Measurements from ENCODE around the gene INSL6. TPM values are rescaled to one million over a fixed set of nuclear protein-coding genes. Genes with fewer than 3 reads are reported as not detected.

INSL6 gene
- total and polyA plus RNA-seq, 11 donors: not detected

DNA sequence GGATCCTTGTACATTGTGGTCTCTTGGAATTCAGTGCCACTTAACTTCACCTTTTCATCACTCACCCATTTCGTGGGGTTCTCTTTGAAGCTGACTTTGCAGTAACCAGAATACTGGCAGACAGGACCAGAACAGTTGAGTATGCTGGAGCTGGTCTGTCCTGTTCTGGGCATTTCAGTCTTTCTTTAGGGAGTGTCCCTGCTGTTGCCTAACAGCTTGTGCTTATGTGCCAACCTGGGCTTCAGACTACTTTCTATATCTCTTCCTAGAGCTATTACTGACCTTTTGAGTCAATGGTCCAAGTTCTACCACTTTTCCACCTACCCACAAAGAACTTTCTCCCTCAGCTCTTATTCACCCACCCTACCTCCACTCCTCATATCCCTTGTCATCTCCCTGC, 10.0 kb upstream of the INSL6 start:
- no peak for TF ChIP-seq POLR2A (IDR thresholded peaks at IDR 0.05)
- no peak for TF ChIP-seq CTCF (IDR thresholded peaks at IDR 0.05)
- 60 to 69% (median 66%) methylated on average over 1 of the region's 1 CpG for WGBS, 4 donors
- no peak overlapping the region for H3K27ac ChIP-seq
- H3K36me3 ChIP-seq: no peaks in the 10 kb centered on the region
- intact Hi-C loops (cut with DNase I): loop anchor here in 1 of 10 donors (5.0 kb wide), 1 partner anchor 402 kb away; no protein-coding TSS in a partner anchor
- H3K4me3 ChIP-seq: no peak overlapping the region
- ATAC-seq (no peak), DNase-seq (no peak)
- H3K9me3 ChIP-seq: peaks cover 0 to 15% (median 0%) of the 10 kb centered on the region in 12 donors
- no peaks in the 10 kb centered on the region for H3K27me3 ChIP-seq
- no peaks in the 10 kb centered on the region for H3K4me1 ChIP-seq

DNA sequence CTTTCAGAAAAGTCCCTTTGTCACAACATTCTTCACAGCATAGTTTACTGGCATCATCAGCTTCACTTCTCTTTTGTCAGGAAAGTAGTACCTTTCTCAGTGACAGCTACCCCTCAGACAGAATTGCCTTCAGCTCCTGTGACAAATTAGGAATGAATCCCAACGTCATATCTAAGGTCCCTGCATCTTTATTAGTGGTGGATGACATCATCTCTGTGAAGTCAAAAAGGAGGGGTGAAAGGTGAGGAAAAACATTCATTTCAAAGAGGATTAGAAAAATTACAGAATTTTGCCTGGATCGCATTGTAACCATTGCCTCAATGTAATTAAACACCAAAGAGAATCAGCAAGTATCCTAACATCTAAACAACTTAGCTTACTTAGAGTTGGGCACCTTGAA, 7.9 kb upstream of the INSL6 start:
- no peak for DNase-seq
- ATAC-seq: no peak
- H3K27me3 ChIP-seq: peaks cover 0 to 8% (median 0%) of the 10 kb centered on the region in 9 donors
- H3K27ac ChIP-seq: no peak overlapping the region
- H3K9me3 ChIP-seq: peaks cover 0 to 13% (median 0%) of the 10 kb centered on the region in 12 donors
- no peak overlapping the region for H3K4me3 ChIP-seq
- H3K36me3 ChIP-seq: no peaks in the 10 kb centered on the region
- no peaks in the 10 kb centered on the region for H3K4me1 ChIP-seq
- intact Hi-C loops (cut with DNase I): loop anchor here in 1 of 10 donors (5.0 kb wide), 1 partner anchor 234 kb away; no protein-coding TSS in a partner anchor
- TF ChIP-seq CTCF (IDR thresholded peaks at IDR 0.05) (no peak), POLR2A (IDR thresholded peaks at IDR 0.05) (no peak)
- 47 to 57% (median 54%) methylated on average over 2 of the region's 2 CpGs for WGBS, 4 donors

GRCh38 chr9:5191985-5192384, 6.5 kb upstream of the INSL6 start:
- TF ChIP-seq CTCF (IDR thresholded peaks at IDR 0.05): no peak
- TF ChIP-seq POLR2A (IDR thresholded peaks at IDR 0.05): no peak
- no peaks in the 10 kb centered on the region for H3K4me1 ChIP-seq
- WGBS, 4 donors: 60 to 68% (median 66%) methylated on average over 3 of the region's 3 CpGs
- no peak overlapping the region for H3K4me3 ChIP-seq
- no peak for DNase-seq
- peaks cover 0 to 8% (median 0%) of the 10 kb centered on the region in 9 donors for H3K27me3 ChIP-seq
- no peak for ATAC-seq
- no peak overlapping the region for H3K27ac ChIP-seq
- H3K9me3 ChIP-seq: no peaks in the 10 kb centered on the region
- H3K36me3 ChIP-seq: no peaks in the 10 kb centered on the region
- intact Hi-C loops (cut with DNase I): loop anchor here in 1 of 10 donors (5.0 kb wide), 1 partner anchor 235 kb away; no protein-coding TSS in a partner anchor

DNA sequence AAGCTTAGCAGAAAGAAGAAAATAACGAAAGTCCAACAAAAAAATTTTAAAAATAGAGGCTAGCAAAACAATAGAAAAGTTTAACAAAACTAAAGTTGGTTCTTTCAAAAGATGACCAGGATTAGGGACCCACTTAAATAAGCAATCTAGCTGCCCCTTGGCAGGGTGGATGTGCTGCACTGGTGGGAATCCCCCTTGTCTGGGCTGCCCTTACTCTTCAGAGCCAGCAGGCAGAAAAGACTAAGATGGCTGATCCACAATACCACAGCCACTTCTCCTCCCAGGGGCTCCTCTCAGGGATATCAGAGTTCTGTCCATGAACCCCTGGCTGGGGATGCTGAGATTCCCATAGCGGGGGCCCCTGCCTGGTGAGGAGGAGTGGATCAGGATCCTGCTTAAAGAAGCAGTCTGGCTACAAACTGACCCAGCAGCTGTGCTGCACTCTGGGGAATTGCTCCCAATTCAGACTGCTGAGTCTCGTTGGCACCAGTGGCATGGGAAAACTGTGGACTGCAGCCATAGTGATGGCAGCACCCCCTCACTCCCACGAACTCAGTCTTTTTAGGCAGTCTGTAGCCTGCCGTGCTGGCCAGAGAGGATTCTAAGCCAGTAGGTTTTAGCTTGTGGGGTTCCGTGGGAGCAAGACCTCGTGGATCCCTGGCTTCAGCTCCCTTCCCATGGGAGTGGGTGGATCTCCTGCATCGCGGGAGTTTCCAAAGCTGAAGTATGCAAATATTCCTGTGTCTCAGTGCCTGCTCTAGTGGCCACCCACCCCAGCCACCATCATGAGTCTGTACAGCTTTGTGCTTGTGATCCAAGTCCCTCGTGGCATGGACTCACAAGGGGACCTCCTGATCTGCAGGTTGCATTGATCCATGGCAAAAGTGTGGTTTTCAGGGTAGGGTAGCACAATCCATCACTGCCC, 2.9 kb upstream of the INSL6 start:
- ATAC-seq (no peak), DNase-seq (no peak)
- Histone ChIP-seq H3K27me3 (peaks cover 0 to 8% (median 0%) of the 10 kb centered on the region in 9 donors), H3K9me3 (no peaks in the 10 kb centered on the region), H3K4me3 (no peak overlapping the region), H3K4me1 (no peaks in the 10 kb centered on the region), H3K36me3 (no peaks in the 10 kb centered on the region), H3K27ac (no peak overlapping the region)
- intact Hi-C loops (cut with DNase I): loop anchor here in 8 of 10 donors (5.0 kb wide), 6 partner anchors 254 to 414 kb away; no protein-coding TSS in a partner anchor
- WGBS, 4 donors: 55 to 69% (median 65%) methylated on average over 6 to 10 of the region's 10 CpGs
- TF ChIP-seq CTCF (IDR thresholded peaks at IDR 0.05) (no peak), POLR2A (IDR thresholded peaks at IDR 0.05) (no peak)
